Peyer's patch (tissue), 4 donors: Measurements from ENCODE around the gene LDHAL6B.

ENCODE experiments used
- POLR2A ChIP-seq, 2 donors: fragments of 450-650 bp; IDR thresholded peaks; one replicate each; pipeline ENCODE4 v1.5.1; 2017; ENCODE audit warnings: antibody characterized with exemption in 2 of 2, mild to moderate bottlenecking in 2 of 2, moderate library complexity in 2 of 2
- TF ChIP-seq, protein P1 (sequence below), 6 experiments: fragments of 450-650 bp in 4 of 6; fragments of 200-600 bp in 2 of 6; sonication (generic) in 1 of 6; IDR thresholded peaks; one replicate each; pipeline ENCODE4 v1.5.1; 2017 to 2019; ENCODE audit warnings: antibody characterized with exemption in 6 of 6, mild to moderate bottlenecking in 3 of 6, moderate library complexity in 1 of 6

DNA sequence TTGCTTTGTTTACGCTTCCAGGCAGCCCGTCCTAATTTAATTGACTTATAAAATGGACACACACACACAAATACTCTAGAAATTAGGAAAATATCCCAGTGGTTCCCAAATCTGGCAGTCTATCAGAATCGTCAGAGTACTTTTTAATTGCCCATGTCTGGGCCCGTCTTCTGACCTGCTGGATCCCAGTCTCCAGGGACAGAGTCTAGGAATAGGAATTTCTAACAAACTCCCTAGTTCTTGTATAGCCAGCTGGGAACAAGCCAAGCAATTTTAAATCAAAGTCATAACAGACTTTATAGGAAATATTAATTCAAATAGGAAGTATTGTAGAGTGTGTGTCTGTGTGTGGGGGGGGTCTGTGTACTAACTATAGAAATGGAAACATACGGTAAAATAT, 33.4 kb downstream of the LDHAL6B start:
- TF ChIP-seq POLR2A (IDR thresholded peaks at IDR 0.05), result no peak
- TF ChIP-seq, protein P1, sequence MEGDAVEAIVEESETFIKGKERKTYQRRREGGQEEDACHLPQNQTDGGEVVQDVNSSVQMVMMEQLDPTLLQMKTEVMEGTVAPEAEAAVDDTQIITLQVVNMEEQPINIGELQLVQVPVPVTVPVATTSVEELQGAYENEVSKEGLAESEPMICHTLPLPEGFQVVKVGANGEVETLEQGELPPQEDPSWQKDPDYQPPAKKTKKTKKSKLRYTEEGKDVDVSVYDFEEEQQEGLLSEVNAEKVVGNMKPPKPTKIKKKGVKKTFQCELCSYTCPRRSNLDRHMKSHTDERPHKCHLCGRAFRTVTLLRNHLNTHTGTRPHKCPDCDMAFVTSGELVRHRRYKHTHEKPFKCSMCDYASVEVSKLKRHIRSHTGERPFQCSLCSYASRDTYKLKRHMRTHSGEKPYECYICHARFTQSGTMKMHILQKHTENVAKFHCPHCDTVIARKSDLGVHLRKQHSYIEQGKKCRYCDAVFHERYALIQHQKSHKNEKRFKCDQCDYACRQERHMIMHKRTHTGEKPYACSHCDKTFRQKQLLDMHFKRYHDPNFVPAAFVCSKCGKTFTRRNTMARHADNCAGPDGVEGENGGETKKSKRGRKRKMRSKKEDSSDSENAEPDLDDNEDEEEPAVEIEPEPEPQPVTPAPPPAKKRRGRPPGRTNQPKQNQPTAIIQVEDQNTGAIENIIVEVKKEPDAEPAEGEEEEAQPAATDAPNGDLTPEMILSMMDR (IDR thresholded peaks at IDR 0.05), result no peak
